ENCODE measurements around the gene HRH2. TPM values are rescaled to one million over a fixed set of nuclear protein-coding genes. Genes with fewer than 3 reads are reported as not detected.
A peak's percentile ranks its signal among the peaks of the same experiment; 100 is the strongest.

HRH2 gene, protein sequence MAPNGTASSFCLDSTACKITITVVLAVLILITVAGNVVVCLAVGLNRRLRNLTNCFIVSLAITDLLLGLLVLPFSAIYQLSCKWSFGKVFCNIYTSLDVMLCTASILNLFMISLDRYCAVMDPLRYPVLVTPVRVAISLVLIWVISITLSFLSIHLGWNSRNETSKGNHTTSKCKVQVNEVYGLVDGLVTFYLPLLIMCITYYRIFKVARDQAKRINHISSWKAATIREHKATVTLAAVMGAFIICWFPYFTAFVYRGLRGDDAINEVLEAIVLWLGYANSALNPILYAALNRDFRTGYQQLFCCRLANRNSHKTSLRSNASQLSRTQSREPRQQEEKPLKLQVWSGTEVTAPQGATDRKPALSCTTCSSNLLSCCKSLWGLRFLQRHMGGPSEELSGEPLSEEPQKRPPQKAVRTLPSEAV
- 10 to 100 TPM in 1 of 2 donors, 1 to 10 TPM in 1; 8.4 to 11.3 TPM for total RNA-seq
- 10 to 100 TPM in 1 of 2 donors, 1 to 10 TPM in 1; 1.8 to 36.1 TPM for polyA plus RNA-seq
- long read RNA-seq, donor 1, partial matches to known transcripts: 0 of 2 reads
- long read RNA-seq, donor 1, other reads (novel, unspliced or antisense): 0 of 2 reads
- long read RNA-seq, donor 2: 0 reads
- long read RNA-seq, donor 3: 0 reads
- long read RNA-seq, donor 4: 0 reads
- long read RNA-seq, donor 5, full-length matches to known transcripts: 2 of 2 reads
- long read RNA-seq, donor 5, partial matches to known transcripts: 0 of 2 reads
- long read RNA-seq, donor 5, other reads (novel, unspliced or antisense): 0 of 2 reads

DNA sequence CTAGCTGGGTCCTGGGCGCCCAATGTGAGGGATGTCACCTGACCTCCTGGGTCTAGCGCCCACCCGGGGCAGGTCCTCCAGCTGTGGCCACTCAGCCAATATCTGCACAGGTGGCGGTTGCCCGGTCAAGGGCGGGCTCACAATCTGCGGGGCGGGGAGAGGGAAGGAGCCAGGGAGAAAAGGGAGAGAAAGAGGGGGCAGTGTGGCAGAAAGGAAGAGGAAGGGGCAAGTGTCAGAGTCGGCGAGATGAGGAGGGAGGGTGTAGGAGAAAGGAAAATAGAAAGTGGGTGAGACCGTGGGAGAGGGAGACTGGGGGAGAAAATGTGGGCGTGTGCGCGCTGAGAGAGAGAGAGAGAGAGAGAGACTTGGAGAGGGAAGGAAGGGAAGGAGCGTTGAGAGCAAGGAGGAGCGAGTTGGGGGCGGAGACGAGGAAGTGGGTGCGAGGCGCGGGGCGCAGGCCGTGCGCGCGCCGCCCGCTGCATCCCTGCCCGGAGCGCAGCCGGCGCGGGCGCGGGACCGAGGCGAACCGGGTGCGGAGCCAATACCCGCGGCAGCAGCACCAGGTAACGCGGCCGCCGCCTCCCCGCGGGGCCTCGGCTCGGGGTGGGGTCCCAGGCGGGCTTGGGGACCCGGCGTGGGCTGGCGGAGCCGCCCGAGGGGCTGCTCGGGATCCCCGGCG is at the start of gene HRH2:
HRH2 (plus strand) TSS at position 479 of the 679 bp plus-strand sequence. CDS start 25,163 bp downstream, outside the sequence.
- WGBS, 2 donors: 1 to 2% methylated on average over 33 to 58 of the region's 58 CpGs
- H3K27me3 ChIP-seq (ENCODE audit: control insufficient read depth in 3 of 3, insufficient read depth in 3 of 3, low read length in 2 of 3): peaks cover 0 to 46% (median 42%) of the 10 kb centered on the region in 3 donors
- H3K36me3 ChIP-seq (ENCODE audit: control insufficient read depth in 4 of 4, insufficient read depth in 4 of 4, low read length in 4 of 4): no peaks in the 10 kb centered on the region
- peak; percentile 26 to 72 (median 44) for DNase-seq
- peak within 1 kb of the TSS; percentile 32 to 86 for H3K27ac ChIP-seq (ENCODE audit: low read depth in 1 of 2, low read length in 1 of 2)
- H3K9ac ChIP-seq (ENCODE audit: insufficient read depth in 1 of 2, low read length in 2 of 2): no peak within 1 kb of the TSS
- peaks cover 0 to 8% (median 0%) of the 10 kb centered on the region in 5 donors for H3K4me1 ChIP-seq (ENCODE audit: control insufficient read depth in 5 of 5, insufficient read depth in 5 of 5, low read length in 5 of 5)
- peaks cover 0 to 4% (median under 1%) of the 10 kb centered on the region in 4 donors for H3K9me3 ChIP-seq (ENCODE audit: control insufficient read depth in 4 of 4, insufficient read depth in 3 of 4, low read length in 3 of 4)
- peak; percentile 48 for ATAC-seq (ENCODE audit: insufficient read depth, low FRiP score)
- peak within 1 kb of the TSS; percentile 42 for H3K4me3 ChIP-seq
- TF ChIP-seq, protein P1, sequence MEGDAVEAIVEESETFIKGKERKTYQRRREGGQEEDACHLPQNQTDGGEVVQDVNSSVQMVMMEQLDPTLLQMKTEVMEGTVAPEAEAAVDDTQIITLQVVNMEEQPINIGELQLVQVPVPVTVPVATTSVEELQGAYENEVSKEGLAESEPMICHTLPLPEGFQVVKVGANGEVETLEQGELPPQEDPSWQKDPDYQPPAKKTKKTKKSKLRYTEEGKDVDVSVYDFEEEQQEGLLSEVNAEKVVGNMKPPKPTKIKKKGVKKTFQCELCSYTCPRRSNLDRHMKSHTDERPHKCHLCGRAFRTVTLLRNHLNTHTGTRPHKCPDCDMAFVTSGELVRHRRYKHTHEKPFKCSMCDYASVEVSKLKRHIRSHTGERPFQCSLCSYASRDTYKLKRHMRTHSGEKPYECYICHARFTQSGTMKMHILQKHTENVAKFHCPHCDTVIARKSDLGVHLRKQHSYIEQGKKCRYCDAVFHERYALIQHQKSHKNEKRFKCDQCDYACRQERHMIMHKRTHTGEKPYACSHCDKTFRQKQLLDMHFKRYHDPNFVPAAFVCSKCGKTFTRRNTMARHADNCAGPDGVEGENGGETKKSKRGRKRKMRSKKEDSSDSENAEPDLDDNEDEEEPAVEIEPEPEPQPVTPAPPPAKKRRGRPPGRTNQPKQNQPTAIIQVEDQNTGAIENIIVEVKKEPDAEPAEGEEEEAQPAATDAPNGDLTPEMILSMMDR (IDR thresholded peaks at IDR 0.05; ENCODE audit: control extremely low read depth, extremely low read depth): no peak

DNA sequence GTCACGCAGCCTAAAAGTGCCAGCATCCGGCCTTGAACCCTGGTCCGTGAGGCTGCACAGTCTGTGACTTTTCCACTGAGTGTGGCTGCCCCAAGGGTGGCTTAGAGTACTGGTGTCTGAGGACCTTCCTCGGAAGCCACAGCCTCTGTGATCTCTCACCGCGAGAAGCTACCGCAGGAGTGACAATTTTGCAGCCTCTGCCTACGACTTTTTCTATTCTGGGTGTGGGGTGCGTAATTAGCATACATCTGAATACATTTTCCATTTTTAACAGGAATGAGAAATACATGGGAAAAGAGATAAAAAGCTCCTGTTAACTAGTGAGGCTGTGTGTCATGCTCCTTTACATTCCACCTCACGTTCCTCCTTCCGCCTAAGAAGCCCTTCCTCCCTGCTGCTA is 48.3 kb upstream of the HRH2 start:
- H3K4me1 ChIP-seq (ENCODE audit: control insufficient read depth in 5 of 5, insufficient read depth in 5 of 5, low read length in 5 of 5): no peaks in the 10 kb centered on the region
- WGBS, 2 donors: 82 to 91% methylated on average over 11 of the region's 11 CpGs
- peaks cover 0 to 10% (median 0%) of the 10 kb centered on the region in 3 donors for H3K27me3 ChIP-seq (ENCODE audit: control insufficient read depth in 3 of 3, insufficient read depth in 3 of 3, low read length in 2 of 3)
- no peak overlapping the region for H3K27ac ChIP-seq (ENCODE audit: low read depth in 1 of 2, low read length in 1 of 2)
- H3K9ac ChIP-seq (ENCODE audit: insufficient read depth in 1 of 2, low read length in 2 of 2): no peak overlapping the region
- DNase-seq (no peak), ATAC-seq (ENCODE audit: insufficient read depth, low FRiP score) (no peak)
- peaks cover 0 to 15% (median 0%) of the 10 kb centered on the region in 4 donors for H3K9me3 ChIP-seq (ENCODE audit: control insufficient read depth in 4 of 4, insufficient read depth in 3 of 4, low read length in 3 of 4)
- TF ChIP-seq, protein P1 (IDR thresholded peaks at IDR 0.05; ENCODE audit: control extremely low read depth, extremely low read depth): no peak
- H3K36me3 ChIP-seq (ENCODE audit: control insufficient read depth in 4 of 4, insufficient read depth in 4 of 4, low read length in 4 of 4): no peaks in the 10 kb centered on the region
- H3K4me3 ChIP-seq: no peak overlapping the region

DNA sequence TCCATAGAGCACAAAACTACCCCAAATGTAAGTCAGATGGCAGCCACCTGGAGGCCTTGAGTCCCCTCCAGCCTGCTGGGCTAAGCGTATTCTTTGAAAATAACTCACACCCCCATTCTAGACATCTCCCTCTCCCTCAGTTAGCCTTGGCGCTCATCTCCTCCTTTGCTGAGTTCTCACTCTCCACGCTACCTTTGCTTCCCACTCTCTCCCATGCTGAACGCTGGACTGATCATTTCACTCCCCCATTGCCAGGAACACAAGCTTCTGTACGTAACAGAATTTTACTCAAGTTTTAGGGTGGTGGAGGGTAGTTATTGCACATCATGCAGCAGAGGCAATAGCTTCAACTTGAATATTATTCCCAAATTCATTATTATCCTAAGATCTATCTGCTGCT is 47.5 kb upstream of the HRH2 start:
- 88 to 90% methylated on average over 5 of the region's 5 CpGs for WGBS, 2 donors
- no peak overlapping the region for H3K4me3 ChIP-seq
- no peak for ATAC-seq (ENCODE audit: insufficient read depth, low FRiP score)

More for the DNA sequence above, 47.5 kb upstream of the HRH2 start:
- Histone ChIP-seq H3K9ac (ENCODE audit: insufficient read depth in 1 of 2, low read length in 2 of 2) (no peak overlapping the region), H3K9me3 (ENCODE audit: control insufficient read depth in 4 of 4, insufficient read depth in 3 of 4, low read length in 3 of 4) (peaks cover 0 to 15% (median 0%) of the 10 kb centered on the region in 4 donors), H3K4me1 (ENCODE audit: control insufficient read depth in 5 of 5, insufficient read depth in 5 of 5, low read length in 5 of 5) (no peaks in the 10 kb centered on the region), H3K36me3 (ENCODE audit: control insufficient read depth in 4 of 4, insufficient read depth in 4 of 4, low read length in 4 of 4) (no peaks in the 10 kb centered on the region), H3K27me3 (ENCODE audit: control insufficient read depth in 3 of 3, insufficient read depth in 3 of 3, low read length in 2 of 3) (peaks cover 0 to 10% (median 0%) of the 10 kb centered on the region in 3 donors), H3K27ac (ENCODE audit: low read depth in 1 of 2, low read length in 1 of 2) (no peak overlapping the region)
- DNase-seq: no peak
- TF ChIP-seq, protein P1 (IDR thresholded peaks at IDR 0.05; ENCODE audit: control extremely low read depth, extremely low read depth): no peak
